Measurements from ENCODE around the gene ASRGL1. TPM values are rescaled to one million over a fixed set of nuclear protein-coding genes. Genes with fewer than 3 reads are reported as not detected.

Gene ASRGL1
- total and polyA plus RNA-seq, 7 donors = 2.2 to 15.0 (median 5.1) TPM

DNA sequence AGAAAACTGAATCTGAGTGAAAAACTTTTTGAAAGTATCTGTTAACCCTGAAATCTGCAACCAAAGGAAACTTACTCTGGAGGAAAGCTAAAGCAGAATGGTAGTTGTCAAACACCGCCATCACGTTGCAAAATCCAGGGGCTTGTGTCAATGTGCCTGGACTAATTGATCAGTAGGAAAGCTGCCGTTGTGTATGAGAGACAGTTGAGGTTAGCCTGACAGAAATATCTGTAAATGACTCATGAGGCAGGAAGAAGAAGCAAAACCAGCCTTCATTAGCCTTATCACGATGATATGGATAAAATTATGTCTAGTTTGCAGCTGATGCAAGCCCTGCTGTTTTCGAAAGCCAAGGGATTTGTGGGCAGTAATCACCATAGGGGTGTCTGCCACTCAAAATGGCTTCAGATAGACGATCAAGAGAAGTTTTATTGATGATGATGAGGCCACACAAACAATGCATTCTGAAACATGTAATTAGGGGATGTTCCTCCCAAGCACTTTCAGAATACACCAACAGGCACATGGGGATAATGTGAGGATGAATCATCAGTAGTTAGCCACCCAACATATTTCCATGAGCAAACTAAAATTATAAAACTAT lies 90.5 kb downstream of the ASRGL1 start:
- H3K9me3 ChIP-seq = no peaks in the 10 kb centered on the region
- no peaks in the 10 kb centered on the region for H3K4me1 ChIP-seq
- no peak overlapping the region for H3K4me3 ChIP-seq
- no peak overlapping the region for H3K27ac ChIP-seq
- TF ChIP-seq, protein P1, sequence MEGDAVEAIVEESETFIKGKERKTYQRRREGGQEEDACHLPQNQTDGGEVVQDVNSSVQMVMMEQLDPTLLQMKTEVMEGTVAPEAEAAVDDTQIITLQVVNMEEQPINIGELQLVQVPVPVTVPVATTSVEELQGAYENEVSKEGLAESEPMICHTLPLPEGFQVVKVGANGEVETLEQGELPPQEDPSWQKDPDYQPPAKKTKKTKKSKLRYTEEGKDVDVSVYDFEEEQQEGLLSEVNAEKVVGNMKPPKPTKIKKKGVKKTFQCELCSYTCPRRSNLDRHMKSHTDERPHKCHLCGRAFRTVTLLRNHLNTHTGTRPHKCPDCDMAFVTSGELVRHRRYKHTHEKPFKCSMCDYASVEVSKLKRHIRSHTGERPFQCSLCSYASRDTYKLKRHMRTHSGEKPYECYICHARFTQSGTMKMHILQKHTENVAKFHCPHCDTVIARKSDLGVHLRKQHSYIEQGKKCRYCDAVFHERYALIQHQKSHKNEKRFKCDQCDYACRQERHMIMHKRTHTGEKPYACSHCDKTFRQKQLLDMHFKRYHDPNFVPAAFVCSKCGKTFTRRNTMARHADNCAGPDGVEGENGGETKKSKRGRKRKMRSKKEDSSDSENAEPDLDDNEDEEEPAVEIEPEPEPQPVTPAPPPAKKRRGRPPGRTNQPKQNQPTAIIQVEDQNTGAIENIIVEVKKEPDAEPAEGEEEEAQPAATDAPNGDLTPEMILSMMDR (IDR thresholded peaks at IDR 0.05) = no peak
- H3K27me3 ChIP-seq (ENCODE audit: insufficient read depth in 3 of 3, low read length in 2 of 3) = no peaks in the 10 kb centered on the region
- ATAC-seq = no peak
- no peak for DNase-seq
- intact Hi-C loops (cut with DNase I) = no loop called here
- H3K36me3 ChIP-seq (ENCODE audit: insufficient read depth in 1 of 2, low read depth in 1 of 2) = no peaks in the 10 kb centered on the region
- WGBS, 3 donors = 64 to 67% (median 65%) methylated on average over 6 of the region's 6 CpGs

DNA sequence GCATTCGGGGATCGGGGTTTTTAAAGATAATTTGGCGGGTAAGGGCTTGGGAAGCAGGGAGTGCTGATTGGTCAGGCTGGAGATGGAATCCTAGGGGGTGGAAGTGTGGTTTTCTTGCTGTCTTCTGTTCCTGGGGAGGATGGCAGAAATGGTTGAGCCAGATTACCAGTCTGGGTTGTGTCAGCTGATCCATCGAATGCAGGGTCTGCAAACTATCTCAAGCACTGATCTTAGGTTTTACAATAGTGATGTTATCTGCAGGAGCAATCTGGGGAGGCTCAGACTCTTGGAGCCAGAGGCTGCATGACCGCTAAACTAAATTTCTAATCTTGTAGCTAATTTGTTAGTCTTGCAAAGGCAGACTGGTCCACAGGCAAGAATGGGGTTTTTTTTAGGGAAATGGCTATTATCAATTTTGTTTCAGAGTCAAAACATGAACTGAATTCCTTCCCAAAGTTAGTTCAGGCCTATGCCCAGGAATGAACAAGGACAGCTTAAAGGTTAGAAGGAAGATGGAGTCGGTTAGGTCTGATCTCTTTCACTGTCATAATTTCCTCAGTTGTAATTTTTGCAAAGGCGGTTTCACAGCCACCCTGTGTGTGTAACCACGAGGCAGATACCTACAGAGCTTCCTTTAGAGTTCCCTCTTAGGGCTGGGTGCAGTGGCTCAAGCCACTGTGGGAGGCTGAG lies 91.8 kb downstream of the ASRGL1 start:
- H3K4me1 ChIP-seq = no peaks in the 10 kb centered on the region
- no peaks in the 10 kb centered on the region for H3K36me3 ChIP-seq (ENCODE audit: insufficient read depth in 1 of 2, low read depth in 1 of 2)
- no peaks in the 10 kb centered on the region for H3K27me3 ChIP-seq (ENCODE audit: insufficient read depth in 3 of 3, low read length in 2 of 3)
- no peak overlapping the region for H3K27ac ChIP-seq
- DNase-seq (no peak), ATAC-seq (no peak)
- H3K9me3 ChIP-seq = no peaks in the 10 kb centered on the region
- 76 to 82% (median 76%) methylated on average over 8 of the region's 8 CpGs for WGBS, 3 donors
- H3K4me3 ChIP-seq = no peak overlapping the region
- TF ChIP-seq, protein P1 (IDR thresholded peaks at IDR 0.05) = no peak
- intact Hi-C loops (cut with DNase I) = no loop called here

DNA sequence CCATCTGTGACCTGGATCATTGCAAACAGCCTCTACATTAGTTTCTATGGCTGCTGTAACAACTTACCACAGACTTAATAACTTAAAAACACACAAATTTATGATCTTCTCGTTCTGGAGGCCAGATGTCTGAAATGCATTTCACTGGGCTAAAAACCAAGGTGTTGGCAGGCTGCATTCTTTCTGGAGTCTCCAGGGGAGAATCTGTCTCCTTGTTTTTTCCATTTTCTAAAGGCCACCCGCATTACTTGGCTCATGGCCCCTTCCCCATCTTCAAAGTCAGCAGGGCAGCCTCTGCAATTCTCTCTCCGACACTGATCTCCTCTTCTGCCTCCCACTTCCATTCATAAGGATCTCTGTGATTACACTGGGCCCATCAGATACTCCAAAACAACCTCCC lies 93.2 kb downstream of the ASRGL1 start:
- H3K4me1 ChIP-seq = no peaks in the 10 kb centered on the region
- DNase-seq (no peak), ATAC-seq (no peak)
- no peaks in the 10 kb centered on the region for H3K9me3 ChIP-seq
- TF ChIP-seq, protein P1 (IDR thresholded peaks at IDR 0.05) = no peak
- H3K36me3 ChIP-seq (ENCODE audit: insufficient read depth in 1 of 2, low read depth in 1 of 2) = no peaks in the 10 kb centered on the region
- no peaks in the 10 kb centered on the region for H3K27me3 ChIP-seq (ENCODE audit: insufficient read depth in 3 of 3, low read length in 2 of 3)
- WGBS, 3 donors = 56 to 72% (median 71%) methylated on average over 3 of the region's 3 CpGs
- intact Hi-C loops (cut with DNase I) = loop anchor here in 1 of 2 donors (5.0 kb wide), 1 partner anchor 58 kb away; no protein-coding TSS in a partner anchor
- H3K27ac ChIP-seq = no peak overlapping the region
- no peak overlapping the region for H3K4me3 ChIP-seq

DNA sequence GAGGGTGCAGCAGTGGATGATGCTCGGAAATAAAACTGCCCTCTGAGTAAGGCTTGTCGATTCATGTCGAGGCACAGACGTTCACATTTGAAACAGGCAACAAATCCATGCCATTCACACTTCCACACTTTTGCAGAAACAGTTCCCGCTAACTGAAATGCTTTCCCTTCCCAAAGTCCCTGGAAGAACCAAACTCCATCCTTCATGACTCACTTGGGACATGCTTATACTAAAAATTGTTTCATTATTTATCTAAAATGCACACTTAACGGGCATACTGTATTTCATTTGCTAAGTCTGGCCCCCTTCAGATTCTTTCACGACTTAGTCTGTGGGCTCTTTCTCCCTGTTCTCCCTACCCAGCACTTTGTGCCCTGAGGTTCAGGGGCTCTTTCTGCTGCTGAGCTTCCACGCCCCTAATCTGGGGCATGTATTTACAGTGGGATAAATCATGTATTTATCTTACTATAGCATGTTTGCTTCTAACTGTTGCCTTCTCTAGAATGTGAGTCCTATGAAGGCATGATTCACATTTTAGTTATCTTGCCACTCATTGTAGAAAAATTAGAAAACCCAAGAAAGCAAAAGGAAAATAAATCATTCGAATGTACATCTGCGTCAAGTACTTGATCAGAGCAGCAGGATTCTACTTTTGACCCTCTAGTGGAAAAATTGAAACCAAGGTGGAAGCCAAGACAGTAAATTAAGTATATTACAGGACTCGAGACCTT lies 94.1 kb downstream of the ASRGL1 start:
- DNase-seq (no peak), ATAC-seq (no peak)
- H3K27ac ChIP-seq = no peak overlapping the region
- no peaks in the 10 kb centered on the region for H3K27me3 ChIP-seq (ENCODE audit: insufficient read depth in 3 of 3, low read length in 2 of 3)
- TF ChIP-seq, protein P1 (IDR thresholded peaks at IDR 0.05) = no peak
- H3K9me3 ChIP-seq = no peaks in the 10 kb centered on the region
- H3K36me3 ChIP-seq (ENCODE audit: insufficient read depth in 1 of 2, low read depth in 1 of 2) = no peaks in the 10 kb centered on the region
- 67 to 76% (median 76%) methylated on average over 11 of the region's 11 CpGs for WGBS, 3 donors
- no peak overlapping the region for H3K4me3 ChIP-seq
- intact Hi-C loops (cut with DNase I) = loop anchor here in 1 of 2 donors (5.0 kb wide), 1 partner anchor 59 kb away; no protein-coding TSS in a partner anchor
- no peaks in the 10 kb centered on the region for H3K4me1 ChIP-seq

Data from psoas muscle (tissue), 8 donors.